ENCODE data around the gene MRPL40.

MRPL40 gene

DNA sequence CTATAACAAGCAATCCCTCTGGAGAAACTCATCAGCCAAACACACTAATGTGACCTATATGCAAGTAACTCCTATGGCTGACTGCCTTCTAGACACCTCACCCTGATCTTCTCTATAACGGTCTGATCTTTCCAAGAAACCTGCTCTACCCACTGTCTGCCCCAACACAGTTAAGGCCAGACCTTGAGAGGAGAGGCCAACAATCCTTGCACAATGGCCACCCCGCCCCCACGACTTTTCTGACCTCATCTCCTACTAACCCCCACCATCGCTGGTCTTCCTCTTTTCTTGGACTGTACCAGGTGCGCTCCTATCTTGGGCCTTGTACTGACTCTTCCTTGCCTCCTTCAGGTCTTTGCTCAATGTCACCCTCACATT is 13.3 kb upstream of the MRPL40 start:
- H3K4me3 ChIP-seq (ENCODE audit: low read depth, low read length): no peak overlapping the region
- DNase-seq (ENCODE audit: low read depth): peak; percentile 84
- peak; percentile 43 for TF ChIP-seq MAX (IDR thresholded peaks at IDR 0.05; ENCODE audit: low read depth, low read length)
- no peak for TF ChIP-seq CTCF (IDR thresholded peaks at IDR 0.05; ENCODE audit: low read depth, low read length)
- no peak for TF ChIP-seq MYC (IDR thresholded peaks at IDR 0.05; ENCODE audit: low read depth, low read length)

DNA sequence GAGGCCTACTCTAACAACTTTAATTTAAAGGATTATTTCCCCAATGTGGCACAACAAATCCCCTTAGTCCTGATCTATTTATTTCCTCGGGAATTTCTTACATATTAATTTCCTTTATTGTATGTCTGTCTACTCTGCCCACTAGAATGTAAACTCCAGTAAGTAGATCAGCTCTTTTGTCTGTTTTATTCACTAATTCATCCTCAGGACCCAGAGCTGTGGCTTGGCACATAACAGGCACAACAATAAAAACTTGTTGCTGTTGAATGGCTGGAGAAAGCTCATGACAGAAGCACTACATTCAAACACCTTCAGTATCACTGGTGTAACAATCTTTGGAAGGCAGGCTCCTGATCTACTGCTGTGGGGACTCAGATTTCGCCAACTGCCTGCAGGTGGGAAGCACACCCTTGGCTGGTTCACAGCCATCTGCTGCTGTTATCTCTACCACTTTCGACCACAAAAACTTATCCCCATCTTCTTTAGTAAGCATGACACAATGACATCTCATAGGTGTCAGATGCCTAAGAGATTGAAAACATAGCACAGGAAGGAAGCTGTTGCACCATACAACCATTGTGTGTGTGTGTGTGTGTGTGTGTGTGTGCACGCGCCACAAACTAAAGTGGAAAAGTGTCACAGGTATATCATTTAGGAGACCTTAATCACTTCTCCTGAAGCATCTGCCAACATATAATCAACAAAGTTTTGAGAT is 12.7 kb upstream of the MRPL40 start:
- peak; percentile 51 for DNase-seq (ENCODE audit: low read depth)
- H3K4me3 ChIP-seq (ENCODE audit: low read depth, low read length): no peak overlapping the region
- TF ChIP-seq MYC (IDR thresholded peaks at IDR 0.05; ENCODE audit: low read depth, low read length): no peak
- TF ChIP-seq POLR2A (IDR thresholded peaks at IDR 0.05; ENCODE audit: extremely low read depth, insufficient read length): no peak
- TF ChIP-seq CTCF (IDR thresholded peaks at IDR 0.05; ENCODE audit: low read depth, low read length): no peak
- TF ChIP-seq MAX (IDR thresholded peaks at IDR 0.05; ENCODE audit: low read depth, low read length): no peak

DNA sequence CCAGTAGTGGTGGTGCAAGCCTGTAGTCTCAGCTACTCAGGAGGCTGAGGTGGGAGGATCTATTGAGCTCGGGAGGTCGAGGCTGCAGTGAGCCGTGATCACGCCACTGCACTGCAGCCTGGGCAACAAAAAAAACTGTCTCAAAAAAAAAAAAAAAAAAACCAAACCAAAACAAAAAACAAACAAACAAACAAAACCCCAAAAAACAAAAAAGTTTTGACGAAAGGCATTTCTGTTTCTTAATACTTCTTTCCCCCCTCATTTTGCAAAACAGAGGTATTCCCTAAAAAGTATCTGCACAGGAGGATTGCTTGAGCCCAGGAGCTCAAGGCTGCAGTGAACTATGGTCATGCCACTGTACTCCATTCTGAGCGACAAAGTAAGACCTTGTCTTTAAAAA is 12.0 kb upstream of the MRPL40 start:
- TF ChIP-seq MYC (IDR thresholded peaks at IDR 0.05; ENCODE audit: low read depth, low read length): no peak
- TF ChIP-seq CTCF (IDR thresholded peaks at IDR 0.05; ENCODE audit: low read depth, low read length): no peak
- TF ChIP-seq MAX (IDR thresholded peaks at IDR 0.05; ENCODE audit: low read depth, low read length): no peak
- no peak for TF ChIP-seq POLR2A (IDR thresholded peaks at IDR 0.05; ENCODE audit: extremely low read depth, insufficient read length)
- no peak for DNase-seq (ENCODE audit: low read depth)
- no peak overlapping the region for H3K4me3 ChIP-seq (ENCODE audit: low read depth, low read length)

- TF ChIP-seq MAX (IDR thresholded peaks at IDR 0.05; ENCODE audit: low read depth, low read length) (no peak), POLR2A (IDR thresholded peaks at IDR 0.05; ENCODE audit: extremely low read depth, insufficient read length) (no peak), CTCF (IDR thresholded peaks at IDR 0.05; ENCODE audit: low read depth, low read length) (no peak), MYC (IDR thresholded peaks at IDR 0.05; ENCODE audit: low read depth, low read length) (no peak)
Observed at GRCh38 chr22:19422440-19423301, 9.7 kb upstream of the MRPL40 start.

DNA sequence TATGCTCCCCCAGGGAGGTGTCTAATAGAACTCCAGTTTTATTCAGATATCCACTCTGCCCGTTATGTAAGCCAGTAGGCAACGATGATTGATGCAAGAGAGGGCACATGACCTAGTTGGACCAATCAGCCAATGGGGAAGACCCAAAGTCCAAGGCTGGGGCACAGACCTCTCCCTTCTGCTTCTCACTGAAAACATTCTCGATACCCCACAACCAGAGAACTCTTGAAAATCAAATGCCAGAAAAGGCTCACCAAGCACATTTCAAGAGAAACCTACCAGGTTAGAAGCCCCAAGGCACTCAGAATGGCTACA is 8.2 kb upstream of the MRPL40 start:
- no peak overlapping the region for H3K4me3 ChIP-seq (ENCODE audit: low read depth, low read length)
- peak; percentile 19 for DNase-seq (ENCODE audit: low read depth)
- no peak for TF ChIP-seq CTCF (IDR thresholded peaks at IDR 0.05; ENCODE audit: low read depth, low read length)
- TF ChIP-seq POLR2A (IDR thresholded peaks at IDR 0.05; ENCODE audit: extremely low read depth, insufficient read length): no peak
- no peak for TF ChIP-seq MYC (IDR thresholded peaks at IDR 0.05; ENCODE audit: low read depth, low read length)
- no peak for TF ChIP-seq MAX (IDR thresholded peaks at IDR 0.05; ENCODE audit: low read depth, low read length)

More at GRCh38 chr22:19422440-19423301, 9.7 kb upstream of the MRPL40 start:
- H3K4me3 ChIP-seq (ENCODE audit: low read depth, low read length): no peak overlapping the region
- DNase-seq (ENCODE audit: low read depth): no peak
